HG03066 (cell line): ENCODE results near the gene NFKB2.
A peak's percentile ranks its signal among the peaks of the same experiment; 100 is the strongest.

ENCODE experiments used
- ATAC-seq: cut with Tn5 transposase; IDR thresholded peaks from one replicate; pipeline ENCODE4 v1.9.1; 2021; ENCODE audit warnings: low read depth; ENCODE audit not compliant: unreplicated experiment

The NFKB2 gene

GRCh38 chr10:102394079-102394800 is 1.3 kb upstream of the NFKB2 start:
- peak; percentile 76 for ATAC-seq

GRCh38 chr10:102394801-102395399 is 605 bp upstream of the NFKB2 start:
- ATAC-seq: peak; percentile 2

DNA sequence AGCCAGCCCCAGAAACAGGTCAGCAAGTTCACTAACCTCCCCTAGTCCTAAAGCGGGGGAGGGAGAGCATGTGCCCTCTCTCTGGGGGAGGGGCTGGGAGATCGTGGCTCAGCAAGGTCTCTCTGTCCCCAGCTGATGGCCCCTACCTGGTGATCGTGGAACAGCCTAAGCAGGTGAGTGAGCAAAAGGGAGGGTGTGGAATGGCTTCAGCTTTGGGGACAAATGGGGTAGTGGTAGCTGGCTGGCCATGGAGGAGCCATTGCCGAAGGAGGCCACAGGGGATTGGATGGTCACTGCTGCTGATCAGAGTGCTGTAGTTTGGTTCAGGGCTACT is 779 bp downstream of the NFKB2 start:
- ATAC-seq: no peak

- no peak for ATAC-seq
These were observed 1.2 kb downstream of the NFKB2 start for GRCh38 chr10:102396730-102397151.

- no peak for ATAC-seq
These were observed 2.0 kb downstream of the NFKB2 start for GRCh38 chr10:102397222-102398171.

DNA sequence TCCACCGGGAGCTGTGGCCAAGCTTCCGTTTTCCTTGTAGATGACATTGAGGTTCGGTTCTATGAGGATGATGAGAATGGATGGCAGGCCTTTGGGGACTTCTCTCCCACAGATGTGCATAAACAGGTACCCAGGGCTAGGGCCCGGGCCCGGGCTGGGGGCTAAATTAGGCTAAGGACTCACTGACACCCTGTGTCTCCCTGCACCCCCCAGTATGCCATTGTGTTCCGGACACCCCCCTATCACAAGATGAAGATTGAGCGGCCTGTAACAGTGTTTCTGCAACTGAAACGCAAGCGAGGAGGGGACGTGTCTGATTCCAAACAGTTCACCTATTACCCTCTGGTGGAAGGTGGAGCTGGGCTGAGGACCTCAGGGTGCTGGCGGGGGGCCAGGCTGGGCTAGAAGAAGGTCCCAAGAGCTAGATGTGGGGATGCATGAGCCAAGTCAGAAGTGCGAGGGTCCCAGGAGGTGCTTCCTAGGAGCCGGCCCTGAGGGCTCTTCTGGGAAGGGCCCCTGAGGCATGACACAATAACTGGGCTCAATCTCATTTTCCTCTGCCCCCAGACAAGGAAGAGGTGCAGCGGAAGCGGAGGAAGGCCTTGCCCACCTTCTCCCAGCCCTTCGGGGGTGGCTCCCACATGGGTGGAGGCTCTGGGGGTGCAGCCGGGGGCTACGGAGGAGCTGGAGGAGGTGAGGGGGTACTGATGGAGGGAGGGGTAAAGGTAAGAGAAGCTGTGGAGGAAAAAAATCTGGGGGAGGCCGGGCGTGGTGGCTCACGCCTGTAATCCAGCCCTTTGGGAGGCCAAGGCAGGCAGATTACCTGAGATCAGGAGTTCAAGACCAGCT is 2.9 kb downstream of the NFKB2 start:
- ATAC-seq: no peak

DNA sequence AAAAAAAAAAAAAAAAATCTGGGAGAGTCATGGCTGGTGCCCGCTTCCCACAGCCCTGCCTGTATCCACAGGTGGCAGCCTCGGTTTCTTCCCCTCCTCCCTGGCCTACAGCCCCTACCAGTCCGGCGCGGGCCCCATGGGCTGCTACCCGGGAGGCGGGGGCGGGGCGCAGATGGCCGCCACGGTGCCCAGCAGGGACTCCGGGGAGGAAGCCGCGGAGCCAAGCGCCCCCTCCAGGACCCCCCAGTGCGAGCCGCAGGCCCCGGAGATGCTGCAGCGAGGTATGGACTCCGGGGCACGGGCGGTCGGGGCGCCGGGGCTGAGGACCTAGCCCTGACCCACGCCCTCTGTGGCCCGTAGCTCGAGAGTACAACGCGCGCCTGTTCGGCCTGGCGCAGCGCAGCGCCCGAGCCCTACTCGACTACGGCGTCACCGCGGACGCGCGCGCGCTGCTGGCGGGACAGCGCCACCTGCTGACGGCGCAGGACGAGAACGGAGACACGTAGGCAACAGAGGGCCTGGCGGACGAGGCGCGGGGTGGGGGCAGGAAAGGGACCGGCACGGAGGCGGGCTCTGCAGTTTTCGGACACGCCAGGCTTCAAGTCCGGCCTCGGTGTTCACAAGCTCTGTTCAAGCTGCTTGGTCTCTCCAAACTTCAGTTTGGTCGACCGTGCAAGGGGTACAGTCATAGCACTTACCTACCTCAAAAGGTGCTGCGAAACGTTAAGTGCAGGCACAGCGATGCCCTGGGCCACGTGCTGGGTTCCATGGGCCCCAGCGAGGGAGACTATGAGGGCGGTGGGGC is 3.9 kb downstream of the NFKB2 start:
- peak; percentile 39 for ATAC-seq

GRCh38 chr10:102400076-102400475 is 4.6 kb downstream of the NFKB2 start:
- ATAC-seq: no peak

DNA sequence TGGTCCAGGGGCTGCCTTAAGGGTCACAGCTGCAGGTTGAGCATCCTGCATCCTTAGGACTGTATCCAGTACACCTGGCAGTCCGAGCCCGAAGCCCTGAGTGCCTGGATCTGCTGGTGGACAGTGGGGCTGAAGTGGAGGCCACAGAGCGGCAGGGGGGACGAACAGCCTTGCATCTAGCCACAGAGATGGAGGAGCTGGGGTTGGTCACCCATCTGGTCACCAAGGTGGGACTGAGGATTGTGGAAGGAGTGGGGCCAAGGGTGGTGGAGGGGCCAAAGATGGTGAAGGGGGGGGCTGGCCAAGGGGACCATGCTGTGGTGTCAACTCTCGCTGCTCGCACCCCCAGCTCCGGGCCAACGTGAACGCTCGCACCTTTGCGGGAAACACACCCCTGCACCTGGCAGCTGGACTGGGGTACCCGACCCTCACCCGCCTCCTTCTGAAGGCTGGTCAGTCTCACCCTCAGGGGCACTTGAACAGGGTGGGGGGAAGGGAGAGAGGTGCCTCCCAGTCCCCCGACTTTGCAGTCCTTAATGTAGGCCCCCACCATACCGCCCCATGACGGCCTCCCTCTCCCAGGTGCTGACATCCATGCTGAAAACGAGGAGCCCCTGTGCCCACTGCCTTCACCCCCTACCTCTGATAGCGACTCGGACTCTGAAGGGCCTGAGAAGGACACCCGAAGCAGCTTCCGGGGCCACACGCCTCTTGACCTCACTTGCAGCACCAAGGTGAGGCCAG is 5.3 kb downstream of the NFKB2 start:
- ATAC-seq: no peak

- no peak for ATAC-seq
These were observed 5.8 kb downstream of the NFKB2 start for GRCh38 chr10:102401342-102401654.

- no peak for ATAC-seq
These were observed 6.4 kb downstream of the NFKB2 start for GRCh38 chr10:102401735-102402511.

GRCh38 chr10:102402512-102402896 is 7.0 kb downstream of the NFKB2 start:
- no peak for ATAC-seq

- no peak for ATAC-seq
These were observed 7.6 kb downstream of the NFKB2 start for GRCh38 chr10:102403115-102403514.

DNA sequence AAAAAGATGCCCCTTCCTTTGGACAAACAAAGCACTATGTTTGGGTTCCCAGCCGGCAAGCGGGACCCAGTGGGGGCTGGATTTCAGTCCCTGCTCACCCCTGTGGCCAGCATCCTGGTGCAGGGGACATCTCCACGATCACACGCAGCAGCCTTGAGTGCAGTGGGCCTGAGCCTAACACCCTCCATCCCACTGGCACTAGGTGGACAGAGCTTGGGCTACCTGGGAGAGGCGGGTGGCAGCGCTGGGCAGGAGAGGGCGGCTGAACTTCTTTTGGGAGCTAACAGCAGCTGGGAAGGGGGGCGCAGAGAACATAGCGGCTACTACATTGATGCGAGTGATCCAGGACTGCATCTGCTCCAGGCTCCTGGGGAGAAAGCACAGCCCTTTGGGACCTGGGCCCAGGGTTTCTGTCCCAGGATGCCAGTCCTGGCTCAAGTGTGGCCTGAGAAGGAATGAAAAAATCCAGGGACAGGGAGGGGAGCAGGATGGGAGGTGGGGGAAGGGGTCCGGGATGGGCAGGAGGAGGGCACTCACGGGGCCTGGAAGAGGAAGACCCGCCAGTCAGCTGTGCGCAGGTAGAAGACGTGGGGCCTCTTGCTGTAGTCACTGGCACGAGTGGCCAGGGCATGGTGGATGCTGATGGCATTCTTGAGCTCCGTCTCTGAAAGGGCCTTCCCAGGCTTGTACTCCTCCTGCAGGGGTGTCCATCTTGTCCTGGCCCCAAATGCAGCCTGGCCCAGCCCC is 9.0 kb downstream of the NFKB2 start:
- ATAC-seq: no peak

GRCh38 chr10:102405108-102405571 is 9.6 kb downstream of the NFKB2 start:
- ATAC-seq: no peak

DNA sequence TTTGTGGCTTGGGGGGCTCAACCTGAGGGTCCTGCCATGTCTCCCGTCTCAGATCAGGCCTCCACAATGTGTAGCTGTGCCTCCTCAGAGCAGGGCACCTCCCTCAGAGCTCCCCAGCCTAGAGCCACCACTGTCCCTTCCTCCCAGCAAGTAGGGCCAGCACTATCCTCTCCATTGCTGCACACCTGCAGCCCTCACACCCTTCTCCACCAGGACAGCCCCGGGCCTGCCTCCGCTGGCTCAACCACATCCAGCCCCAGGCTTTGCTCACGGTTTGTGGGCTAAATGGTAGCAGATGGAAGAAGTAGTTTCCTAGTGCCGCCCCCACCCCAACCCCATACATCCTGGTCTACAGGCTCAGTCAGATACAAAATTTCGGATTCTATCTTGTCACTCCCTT is 10.1 kb downstream of the NFKB2 start:
- ATAC-seq: no peak

DNA sequence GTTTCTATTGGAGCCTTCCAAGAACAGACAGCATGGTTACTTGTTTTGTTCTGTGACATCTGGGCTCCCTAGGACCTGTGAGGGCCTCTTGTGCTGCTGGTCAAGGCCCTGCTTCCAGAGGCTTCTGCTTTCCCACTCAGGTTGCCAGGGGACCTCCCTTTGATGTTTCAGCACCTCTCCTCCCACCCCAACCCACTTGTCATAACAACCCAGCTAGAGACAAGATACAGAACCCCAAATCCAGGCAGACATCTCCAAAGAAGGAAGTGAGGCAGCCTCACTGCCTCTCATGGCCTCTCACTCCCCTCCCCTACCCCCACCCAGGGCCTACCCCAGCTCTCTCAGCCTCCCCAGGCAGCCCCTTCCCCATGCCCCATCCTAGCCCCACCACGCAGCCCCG is 11.3 kb downstream of the NFKB2 start:
- no peak for ATAC-seq
